KMS-11 (cell line): ENCODE results near the gene HOXB5.

Source experiments
- H2AFZ ChIP-seq: fragments of 200-600 bp; sonication (generic); 2 replicates; pipeline ENCODE4 v1.6.1; 2016; ENCODE audit warnings: antibody characterized with exemption, mixed run types, low read depth
- H3K27ac ChIP-seq: fragments of 200-600 bp; sonication (generic); 2 replicates; pipeline ENCODE4 v1.6.1; 2016; ENCODE audit warnings: mild to moderate bottlenecking, mixed run types
- H3K27me3 ChIP-seq: fragments of 200-600 bp; sonication (generic); 2 replicates; pipeline ENCODE4 v1.6.1; 2017; ENCODE audit warnings: mild to moderate bottlenecking, low read depth, mixed run types, moderate library complexity; ENCODE audit not compliant: insufficient read depth
- H3K36me3 ChIP-seq: fragments of 200-600 bp; sonication (generic); 2 replicates; pipeline ENCODE4 v1.6.1; 2017; ENCODE audit warnings: mild to moderate bottlenecking, mixed run types; ENCODE audit not compliant: insufficient read depth
- H3K4me1 ChIP-seq: fragments of 200-600 bp; sonication (generic); 2 replicates; pipeline ENCODE4 v1.6.1; 2016; ENCODE audit warnings: mild to moderate bottlenecking, low read depth, mixed run types; ENCODE audit not compliant: poor library complexity, severe bottlenecking
- H3K4me2 ChIP-seq: fragments of 200-600 bp; sonication (generic); 2 replicates; pipeline ENCODE4 v1.7.0; 2016; ENCODE audit warnings: mild to moderate bottlenecking, mixed run types
- H3K4me3 ChIP-seq: fragments of 200-600 bp; sonication (generic); IDR thresholded peaks from 2 replicates; pipeline ENCODE4 v1.6.1; 2017; ENCODE audit warnings: low read depth, low read length, mixed read lengths; ENCODE audit not compliant: insufficient read depth
- H3K79me2 ChIP-seq: fragments of 200-600 bp; sonication (generic); 2 replicates; pipeline ENCODE4 v1.6.1; 2016; ENCODE audit warnings: low read depth, mixed run types; ENCODE audit not compliant: insufficient read depth
- H3K9ac ChIP-seq: fragments of 200-600 bp; sonication (generic); 2 replicates; pipeline ENCODE4 v1.6.1; 2016; ENCODE audit warnings: mild to moderate bottlenecking, mixed run types
- H4K20me1 ChIP-seq: fragments of 200-600 bp; sonication (generic); 2 replicates; pipeline ENCODE4 v1.6.1; 2016; ENCODE audit warnings: mild to moderate bottlenecking, mixed run types; ENCODE audit not compliant: insufficient read depth
- CTCF ChIP-seq: fragments of 200-600 bp; sonication (generic); conservative IDR thresholded peaks from 2 replicates; pipeline ENCODE4 v1.6.1; 2017; ENCODE audit warnings: low read depth, mild to moderate bottlenecking, antibody characterized with exemption, low read length, moderate library complexity, mixed read lengths

HOXB5 gene

GRCh38 chr17:48543107-48543853 lies 50.3 kb downstream of the HOXB5 start:
- Histone ChIP-seq H3K4me3 (no peak overlapping the region), H3K79me2 (no peaks in the 10 kb centered on the region), H2AFZ (no peak overlapping the region; the same call in 1 of the 2 replicates), H3K4me2 (no peak overlapping the region), H3K27me3 (peaks cover 7% of the 10 kb centered on the region; the same call in 1 of the 2 replicates), H3K36me3 (no peaks in the 10 kb centered on the region), H4K20me1 (no peaks in the 10 kb centered on the region), H3K9ac (no peak overlapping the region), H3K4me1 (no peaks in the 10 kb centered on the region), H3K27ac (no peak overlapping the region)
- TF ChIP-seq CTCF: no peak

- no peaks in the 10 kb centered on the region for H3K36me3 ChIP-seq
- peaks cover 7% of the 10 kb centered on the region; the same call in 1 of the 2 replicates for H3K27me3 ChIP-seq
- no peak overlapping the region for H3K9ac ChIP-seq
- no peak overlapping the region for H3K4me3 ChIP-seq
- TF ChIP-seq CTCF: no peak
- H3K4me1 ChIP-seq: no peaks in the 10 kb centered on the region
- no peak overlapping the region for H2AFZ ChIP-seq
- no peaks in the 10 kb centered on the region for H3K79me2 ChIP-seq
- H3K27ac ChIP-seq: no peak overlapping the region
- no peaks in the 10 kb centered on the region for H4K20me1 ChIP-seq
- H3K4me2 ChIP-seq: no peak overlapping the region
These were observed 50.9 kb downstream of the HOXB5 start for GRCh38 chr17:48542698-48543106.

GRCh38 chr17:48542114-48542656 lies 51.4 kb downstream of the HOXB5 start:
- Histone ChIP-seq H3K4me1 (no peaks in the 10 kb centered on the region), H4K20me1 (no peaks in the 10 kb centered on the region), H3K36me3 (no peaks in the 10 kb centered on the region), H2AFZ (no peak overlapping the region), H3K79me2 (no peaks in the 10 kb centered on the region), H3K4me2 (no peak overlapping the region), H3K4me3 (no peak overlapping the region), H3K27me3 (peaks cover 7% of the 10 kb centered on the region; the same call in 1 of the 2 replicates), H3K9ac (no peak overlapping the region), H3K27ac (no peak overlapping the region)
- TF ChIP-seq CTCF: no peak

GRCh38 chr17:48541577-48542113 lies 51.9 kb downstream of the HOXB5 start:
- H3K9ac ChIP-seq: no peak overlapping the region
- H4K20me1 ChIP-seq: no peaks in the 10 kb centered on the region
- H2AFZ ChIP-seq: no peak overlapping the region
- no peaks in the 10 kb centered on the region for H3K36me3 ChIP-seq
- no peak overlapping the region for H3K27ac ChIP-seq
- H3K4me2 ChIP-seq: no peak overlapping the region
- no peak overlapping the region for H3K4me3 ChIP-seq
- no peaks in the 10 kb centered on the region for H3K79me2 ChIP-seq
- no peaks in the 10 kb centered on the region for H3K4me1 ChIP-seq
- peaks cover 7% of the 10 kb centered on the region; the same call in 1 of the 2 replicates for H3K27me3 ChIP-seq
- TF ChIP-seq CTCF: no peak
